ENCODE results near the gene PTDSS2.

PTDSS2 gene

DNA sequence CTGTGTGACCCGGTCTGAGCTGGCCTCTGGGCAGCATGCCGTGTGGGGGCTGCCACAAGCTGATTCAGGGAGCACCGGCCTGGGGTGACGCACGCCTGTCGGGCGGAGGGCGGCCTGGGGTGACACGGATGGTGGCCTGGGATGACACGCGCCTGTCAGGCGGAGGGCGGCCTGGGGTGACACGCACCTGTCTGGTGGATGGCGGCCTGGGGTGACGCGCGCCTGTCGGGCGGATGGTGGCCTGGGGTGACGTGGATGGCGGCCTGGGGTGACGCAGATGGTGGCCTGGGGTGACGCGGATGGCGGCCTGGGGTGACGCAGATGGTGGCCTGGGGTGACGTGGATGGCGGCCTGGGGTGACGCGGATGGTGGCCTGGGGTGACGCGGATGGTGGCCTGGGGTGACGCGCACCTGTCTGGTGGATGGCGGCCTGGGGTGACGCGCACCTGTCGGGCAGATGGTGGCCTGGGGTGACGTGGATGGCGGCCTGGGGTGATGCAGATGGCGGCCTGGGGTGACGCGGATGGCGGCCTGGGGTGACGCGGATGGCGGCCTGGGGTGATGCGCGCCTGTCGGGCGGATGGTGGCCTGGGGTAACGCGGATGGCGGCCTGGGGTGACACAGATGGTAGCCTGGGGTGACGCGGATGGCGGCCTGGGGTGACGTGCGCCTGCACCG, 21.5 kb downstream of the PTDSS2 start:
- no peak for DNase-seq

DNA sequence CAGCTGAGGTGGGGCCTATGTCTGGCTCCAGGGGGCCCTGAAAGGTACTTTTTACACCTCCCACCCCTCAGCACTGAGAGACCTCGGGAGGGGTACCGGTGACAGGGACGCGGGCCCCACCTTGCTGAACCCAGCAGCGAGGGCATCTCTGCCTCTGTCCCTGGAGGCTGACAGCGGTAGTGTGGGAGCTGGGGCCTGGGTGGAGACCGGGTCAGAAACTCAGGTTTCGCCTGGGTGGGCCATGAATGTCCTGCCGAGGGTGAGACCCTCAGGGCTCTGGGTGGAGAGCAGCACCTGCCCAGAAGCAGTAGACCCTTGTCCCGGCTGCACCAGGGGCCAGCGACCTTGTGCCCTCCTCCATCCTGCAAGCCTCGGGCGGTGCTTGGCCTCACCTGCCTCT, 22.2 kb downstream of the PTDSS2 start:
- DNase-seq = no peak

DNA sequence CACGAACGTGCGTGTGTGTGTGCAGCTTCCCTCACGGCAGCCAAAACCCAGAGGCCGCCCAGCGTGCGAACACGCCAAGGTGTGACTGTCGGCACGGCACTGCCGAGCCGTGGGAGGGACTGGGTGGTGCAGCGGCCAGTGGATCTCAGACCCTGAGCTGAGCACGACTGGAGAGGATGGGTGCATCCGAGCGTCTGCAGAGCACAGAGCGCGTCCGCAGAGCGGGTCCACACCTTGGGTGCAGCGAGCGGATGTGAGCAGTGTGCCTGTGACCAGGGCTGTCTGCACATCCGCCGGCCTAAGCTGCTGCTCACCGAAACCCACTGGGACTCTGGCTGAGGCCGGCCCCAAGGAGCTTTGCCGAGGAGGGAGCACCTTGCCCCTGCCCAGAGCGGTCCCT, 22.7 kb downstream of the PTDSS2 start:
- no peak for DNase-seq

DNA sequence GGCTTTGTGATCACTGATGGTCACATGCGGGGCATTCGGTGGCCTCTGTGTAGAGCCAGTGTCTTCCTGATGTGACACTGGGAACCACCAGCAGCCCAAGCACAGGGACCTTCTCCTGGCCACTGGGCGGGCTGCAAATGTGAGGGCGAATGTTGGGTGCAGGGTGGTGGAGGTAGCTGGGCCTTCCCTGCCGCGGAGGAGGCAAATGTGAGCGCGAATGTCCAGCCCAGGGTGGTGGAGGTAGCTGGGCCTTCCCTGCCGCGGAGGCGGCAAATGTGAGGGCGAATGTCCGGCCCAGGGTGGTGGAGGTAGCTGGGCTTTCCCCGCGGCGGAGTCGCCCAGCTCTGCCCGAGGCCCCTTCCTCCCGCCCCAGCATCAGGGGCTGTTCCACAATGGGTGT, 23.3 kb downstream of the PTDSS2 start:
- no peak for DNase-seq

DNA sequence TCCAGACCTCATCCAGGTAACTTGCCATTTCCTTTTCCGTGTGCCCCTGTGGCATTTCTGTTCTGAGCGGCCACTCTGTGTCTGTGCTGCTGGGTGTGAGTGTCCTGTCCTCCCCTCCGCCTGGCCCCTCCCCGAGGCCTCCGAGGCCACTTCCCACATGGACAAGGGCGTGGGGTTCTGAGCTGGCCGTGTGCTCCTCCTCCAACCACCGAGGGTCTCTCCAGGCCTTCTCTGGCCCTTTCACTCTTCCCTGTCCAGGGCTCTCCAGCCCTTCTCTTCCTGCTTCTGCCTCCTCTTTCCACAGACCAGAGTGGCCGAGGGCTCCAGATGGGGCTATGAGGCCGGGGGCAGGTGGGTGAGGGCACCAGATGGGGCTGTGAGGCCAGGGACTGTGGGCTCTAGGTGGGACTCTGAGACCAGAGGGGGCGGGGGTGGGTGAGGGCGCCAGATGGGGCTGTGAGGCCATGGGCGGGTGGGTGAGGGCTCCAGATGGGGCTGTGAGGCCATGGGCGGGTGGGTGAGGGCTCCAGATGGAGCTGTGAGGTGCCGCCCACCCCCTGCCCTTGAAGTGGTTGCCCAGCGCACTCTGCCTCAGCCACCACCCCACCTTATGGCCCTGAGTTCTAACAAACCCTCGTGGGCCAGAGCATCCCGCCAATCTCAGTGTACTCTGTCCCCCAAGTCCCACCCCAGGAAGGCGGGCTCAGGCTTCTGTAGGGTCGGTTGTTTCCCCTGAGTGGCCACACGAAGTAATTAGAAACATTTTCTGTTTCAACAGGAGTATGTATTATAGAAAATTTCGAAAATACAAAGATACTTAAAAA, 24.1 kb downstream of the PTDSS2 start:
- DNase-seq = no peak

DNA sequence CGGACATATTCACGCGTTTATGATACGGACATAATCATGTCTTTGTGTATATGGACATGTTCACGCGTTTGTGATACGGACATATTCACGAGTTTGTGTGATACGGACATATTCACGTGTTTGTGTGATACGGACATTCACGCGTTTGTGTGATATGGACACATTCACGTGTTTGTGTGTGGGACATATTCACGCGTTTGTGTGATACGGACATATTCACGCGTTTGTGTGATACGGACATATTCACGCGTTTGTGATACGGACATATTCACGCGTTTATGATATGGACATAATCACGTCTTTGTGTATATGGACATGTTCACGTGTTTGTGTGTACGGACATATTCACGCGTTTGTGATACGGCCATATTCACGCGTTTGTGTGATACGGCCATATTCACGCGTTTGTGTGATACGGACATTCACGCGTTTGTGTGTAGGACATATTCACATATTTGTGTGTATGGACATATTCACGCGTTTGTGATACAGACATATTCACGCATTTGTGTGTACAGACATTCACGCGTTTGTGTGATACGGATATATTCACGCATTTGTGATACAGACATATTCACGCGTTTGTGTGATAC, 24.9 kb downstream of the PTDSS2 start:
- no peak for DNase-seq

DNA sequence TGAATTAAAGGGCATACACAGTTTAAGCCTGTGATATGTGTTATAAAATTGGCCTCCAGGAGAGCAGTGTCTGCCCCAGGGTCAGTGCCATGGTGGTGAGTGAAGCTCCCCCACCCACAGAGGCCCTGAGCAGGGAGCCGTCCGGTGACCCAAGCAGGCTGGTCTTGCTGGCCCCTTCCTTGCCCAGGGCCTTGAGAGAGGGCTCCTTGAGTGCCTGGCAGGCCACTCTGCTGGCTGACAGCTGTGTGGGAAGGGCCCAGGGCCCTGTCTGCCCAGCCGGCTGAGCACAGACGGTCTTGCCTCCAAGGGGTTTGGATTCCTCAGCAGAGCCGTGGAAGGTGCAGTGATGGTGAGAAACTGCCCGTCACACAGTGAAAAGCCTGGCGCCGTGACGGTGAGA, 25.9 kb downstream of the PTDSS2 start:
- no peak for DNase-seq

DNA sequence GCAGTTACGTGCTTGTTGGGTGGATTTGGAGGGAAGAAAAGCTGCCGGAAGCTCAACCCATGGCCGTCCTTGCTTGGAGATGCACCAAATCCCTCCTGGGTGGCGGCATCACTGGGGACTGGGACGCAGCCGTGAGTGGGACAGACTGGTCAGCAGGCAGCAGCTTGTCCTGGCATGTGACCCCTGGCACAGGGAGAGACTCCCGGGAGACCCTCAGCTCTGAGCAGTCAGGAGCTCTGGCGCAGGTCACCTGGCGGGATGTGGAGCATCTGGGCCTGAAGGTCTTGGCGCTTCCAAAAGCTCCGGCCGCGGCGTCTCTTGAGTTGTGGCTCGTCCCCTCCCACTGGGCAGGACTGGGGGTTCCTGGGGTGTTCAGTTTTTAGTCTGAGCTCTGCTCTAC, 26.3 kb downstream of the PTDSS2 start:
- no peak for DNase-seq

DNA sequence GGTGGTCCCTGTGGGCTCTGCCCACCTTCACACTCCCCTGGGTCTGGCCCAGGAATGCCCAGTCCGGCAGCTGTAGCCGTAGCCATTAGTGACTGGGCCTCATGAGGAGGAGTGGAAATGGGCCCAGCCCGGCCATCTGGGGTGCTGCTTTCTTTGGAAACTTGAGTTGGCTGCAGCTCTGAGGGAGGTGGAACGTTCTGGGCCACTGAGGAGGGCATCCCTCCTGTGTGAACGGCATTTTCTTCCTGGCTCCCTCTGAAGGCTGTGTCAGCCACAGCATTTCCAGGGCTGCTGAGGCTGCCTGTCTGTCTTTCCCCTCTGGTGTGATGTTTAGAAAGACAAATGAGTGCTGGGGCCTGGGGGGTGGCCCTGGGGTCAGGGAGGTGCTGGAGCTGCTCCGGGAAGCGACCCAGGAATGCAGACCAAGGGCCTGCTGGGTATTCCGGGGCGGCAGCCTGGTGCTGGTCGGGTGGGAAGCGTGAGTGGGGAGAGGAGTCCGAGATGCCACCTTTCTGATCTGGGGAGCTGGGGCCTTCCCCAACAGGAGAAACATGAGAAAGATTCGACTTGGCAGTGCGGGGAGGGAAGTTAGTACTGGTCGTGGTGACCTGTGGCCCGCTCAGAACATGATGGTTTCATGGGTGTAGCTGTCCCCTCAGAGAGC, 27.1 kb downstream of the PTDSS2 start:
- DNase-seq = no peak

DNA sequence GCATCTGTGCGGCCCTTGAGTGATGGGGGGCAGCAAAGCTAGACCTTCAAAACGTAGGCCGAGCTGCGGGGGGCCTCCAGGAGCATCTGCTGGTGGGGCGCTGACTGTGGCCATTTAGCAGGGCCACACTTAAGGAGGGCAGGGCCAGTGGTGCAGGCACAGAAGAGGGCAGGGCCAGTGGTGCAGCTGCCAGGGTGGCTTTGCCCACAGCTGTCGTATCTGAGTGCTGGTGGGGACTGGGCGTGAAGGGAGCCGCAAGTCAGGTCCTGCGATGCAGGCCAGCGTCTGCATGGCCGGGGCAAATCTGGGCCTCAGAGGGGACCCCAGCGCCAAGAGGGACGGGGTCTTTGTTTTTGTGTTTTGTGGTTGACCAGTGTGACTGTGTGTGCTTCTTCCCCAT, 29.2 kb downstream of the PTDSS2 start:
- DNase-seq = no peak

DNA sequence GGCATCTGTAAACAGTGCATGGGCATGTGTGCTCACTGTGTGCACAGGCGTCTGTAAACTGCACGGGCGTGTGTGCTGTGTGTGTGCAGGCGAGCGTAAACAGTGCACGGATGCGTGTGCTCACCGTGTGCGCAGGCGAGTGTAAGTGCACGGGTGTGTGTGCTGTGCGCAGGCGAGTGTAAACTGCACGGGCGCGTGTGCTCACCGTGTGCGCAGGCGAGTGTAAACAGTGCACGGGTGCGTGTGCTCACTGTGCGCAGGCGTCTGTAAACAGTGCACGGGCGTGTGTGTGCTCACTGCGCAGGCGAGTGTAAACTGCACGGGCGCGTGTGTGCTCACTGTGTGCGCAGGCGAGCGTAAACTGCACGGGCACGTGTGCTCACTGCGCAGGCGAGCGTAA, 34.5 kb downstream of the PTDSS2 start:
- DNase-seq = no peak

DNA sequence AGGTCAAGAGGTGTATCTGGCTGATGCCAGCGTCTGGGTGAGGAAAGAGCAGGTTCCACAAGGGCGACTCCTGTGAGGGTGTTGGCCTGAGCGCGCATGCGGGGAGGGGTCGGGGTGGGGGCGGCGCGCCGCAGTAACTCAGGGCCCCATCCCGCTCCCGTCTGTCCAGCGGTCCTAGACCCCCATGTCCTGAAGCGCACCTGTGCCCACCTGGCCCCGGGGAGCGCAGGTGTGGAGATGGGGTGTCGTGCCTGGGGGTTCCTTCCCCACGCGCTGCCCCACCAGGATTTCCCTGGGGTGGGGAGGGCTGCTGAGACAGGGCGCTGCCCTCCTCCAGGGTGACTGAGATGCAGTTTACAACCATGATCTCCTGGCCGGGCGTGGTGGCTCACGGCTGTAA, 36.1 kb downstream of the PTDSS2 start:
- no peak for DNase-seq

DNA sequence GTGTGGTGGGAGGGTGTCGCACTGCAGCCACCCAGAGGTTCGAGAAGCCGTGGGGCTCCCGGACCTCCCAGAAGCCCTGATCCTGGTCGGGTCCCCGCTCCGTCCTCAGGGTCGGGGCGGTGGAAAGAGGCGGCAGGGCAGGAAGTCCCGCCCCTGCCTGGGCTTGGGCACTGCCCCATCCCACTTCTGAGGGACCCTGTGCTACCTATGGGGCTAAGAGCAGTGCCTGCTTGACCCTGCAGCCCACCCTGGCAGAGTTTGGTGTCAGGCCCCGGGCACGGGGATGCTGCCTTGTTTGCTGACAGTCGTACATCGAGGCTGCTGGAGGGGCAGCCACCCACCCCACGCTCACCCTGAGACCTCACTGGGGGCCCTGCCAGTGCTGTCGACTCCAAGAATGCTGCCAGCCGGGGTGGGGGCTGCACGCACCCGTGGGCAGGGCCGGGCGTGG, 37.5 kb downstream of the PTDSS2 start:
- DNase-seq = no peak

DNA sequence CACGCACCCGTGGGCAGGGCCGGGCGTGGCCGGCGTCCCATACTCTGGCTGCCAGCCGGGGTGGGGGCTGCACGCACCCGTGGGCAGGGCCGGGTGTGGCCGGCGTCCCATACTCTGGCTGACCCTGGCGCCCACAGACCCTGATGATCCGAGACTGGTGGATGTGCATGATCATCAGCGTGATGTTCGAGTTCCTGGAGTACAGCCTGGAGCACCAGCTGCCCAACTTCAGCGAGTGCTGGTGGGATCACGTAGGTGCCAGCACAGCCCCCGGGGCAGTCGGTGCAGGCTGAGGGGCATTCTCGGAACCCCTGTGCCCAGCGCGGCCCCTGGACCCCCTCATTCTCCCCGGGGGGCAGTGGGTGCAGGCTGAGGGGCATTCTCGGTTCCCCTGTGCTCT, 38.0 kb downstream of the PTDSS2 start:
- DNase-seq = no peak

DNA sequence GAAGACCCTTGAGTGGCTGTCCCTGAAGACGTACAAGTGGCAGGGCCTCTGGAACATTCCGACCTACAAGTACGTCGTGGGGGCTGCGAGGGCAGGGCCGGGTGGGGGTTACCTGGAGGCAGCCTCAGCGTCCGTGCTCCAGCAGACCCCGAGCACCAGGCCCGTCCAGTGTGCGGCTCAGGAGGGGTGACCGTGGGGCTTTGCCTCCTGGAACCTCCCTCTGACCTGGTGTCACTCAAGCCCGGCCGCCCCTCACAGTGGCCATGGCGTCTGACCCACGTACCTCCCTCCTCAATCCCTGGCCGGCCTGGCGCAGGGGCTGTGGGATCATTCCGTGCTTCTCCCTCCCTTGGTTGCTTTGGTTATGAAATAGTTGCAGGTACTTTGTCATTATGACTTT, 38.5 kb downstream of the PTDSS2 start:
- no peak for DNase-seq

DNA sequence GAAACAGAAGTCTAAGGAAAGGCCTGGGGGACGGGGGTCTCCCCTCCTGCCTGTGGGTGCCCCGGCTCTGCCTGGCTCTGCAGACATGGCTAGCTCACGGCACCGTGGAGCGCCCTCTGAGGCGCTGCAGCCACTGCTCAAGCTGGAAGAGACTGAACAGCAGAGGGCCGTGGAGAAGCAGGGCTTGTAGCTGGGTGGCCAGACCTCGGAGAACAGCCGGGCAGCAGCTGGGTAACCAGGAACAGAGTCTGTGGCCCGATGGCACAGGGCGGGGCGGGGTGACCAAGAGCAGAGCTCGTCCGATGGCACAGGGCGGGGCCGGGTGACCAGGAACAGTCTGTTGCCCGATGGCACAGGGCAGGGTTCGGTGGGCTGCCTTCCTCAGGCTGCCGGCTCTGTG, 38.9 kb downstream of the PTDSS2 start:
- DNase-seq = peak; percentile 43

DNA sequence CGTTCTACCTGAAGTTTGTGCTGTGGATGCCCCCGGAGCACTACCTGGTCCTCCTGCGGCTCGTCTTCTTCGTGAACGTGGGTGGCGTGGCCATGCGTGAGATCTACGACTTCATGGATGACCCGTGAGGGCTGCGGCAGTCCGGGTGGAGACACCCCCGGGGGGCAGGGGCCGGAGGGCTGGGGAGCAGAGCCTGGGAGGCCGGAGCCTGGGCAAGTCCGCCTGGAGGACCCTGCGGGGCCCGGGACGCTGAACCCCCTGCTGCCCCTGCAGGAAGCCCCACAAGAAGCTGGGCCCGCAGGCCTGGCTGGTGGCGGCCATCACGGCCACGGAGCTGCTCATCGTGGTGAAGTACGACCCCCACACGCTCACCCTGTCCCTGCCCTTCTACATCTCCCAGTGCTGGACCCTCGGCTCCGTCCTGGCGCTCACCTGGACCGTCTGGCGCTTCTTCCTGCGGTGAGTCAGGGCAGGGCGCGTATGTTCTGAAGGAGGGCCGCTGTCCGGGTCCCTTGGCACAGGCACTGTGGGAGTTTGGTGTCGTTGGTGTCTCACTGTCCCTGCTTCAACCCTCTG, 39.6 kb downstream of the PTDSS2 start:
- DNase-seq = no peak

DNA sequence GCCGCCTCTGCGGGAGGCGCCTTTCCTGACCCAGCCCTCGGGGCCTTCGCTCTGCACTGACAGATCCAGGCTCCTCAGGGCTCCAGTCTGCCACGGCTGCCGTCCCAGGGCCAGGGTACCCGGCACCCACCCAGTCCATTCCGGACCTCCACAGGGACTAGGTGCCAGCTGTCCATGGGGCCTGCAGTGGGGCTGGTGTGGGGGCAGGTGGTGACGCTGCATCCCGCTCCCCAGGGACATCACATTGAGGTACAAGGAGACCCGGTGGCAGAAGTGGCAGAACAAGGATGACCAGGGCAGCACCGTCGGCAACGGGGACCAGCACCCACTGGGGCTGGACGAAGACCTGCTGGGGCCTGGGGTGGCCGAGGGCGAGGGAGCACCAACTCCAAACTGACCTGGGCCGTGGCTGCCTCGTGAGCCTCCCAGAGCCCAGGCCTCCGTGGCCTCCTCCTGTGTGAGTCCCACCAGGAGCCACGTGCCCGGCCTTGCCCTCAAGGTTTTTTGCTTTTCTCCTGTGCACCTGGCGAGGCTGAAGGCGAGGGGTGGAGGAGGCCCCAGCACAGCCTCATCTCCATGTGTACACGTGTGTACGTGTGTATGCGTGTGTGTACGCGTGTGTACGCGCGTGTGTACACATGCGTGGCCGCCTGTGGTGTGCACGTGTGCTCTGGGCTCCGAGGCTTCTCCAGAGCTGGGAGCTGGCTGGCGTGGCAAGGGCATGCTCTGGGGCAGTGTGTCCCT, 40.3 kb downstream of the PTDSS2 start:
- peak; percentile 46 for DNase-seq

DNA sequence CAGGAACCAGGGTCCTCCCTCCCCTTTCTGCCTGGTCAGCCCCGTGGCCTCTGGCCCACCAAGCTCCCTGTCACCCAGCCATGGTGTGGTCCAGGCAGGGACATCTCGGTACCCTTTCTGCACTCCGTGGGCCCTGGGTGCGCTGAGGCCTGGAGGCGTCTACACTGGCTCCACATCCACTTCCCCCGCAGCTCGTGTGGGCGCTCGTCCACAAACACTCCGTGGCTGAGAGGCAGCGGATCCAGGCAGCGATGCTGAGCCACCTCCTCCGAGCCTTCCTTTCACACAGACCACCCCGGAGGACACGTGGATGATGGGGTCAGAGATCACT, 40.8 kb downstream of the PTDSS2 start:
- no peak for DNase-seq

DNA sequence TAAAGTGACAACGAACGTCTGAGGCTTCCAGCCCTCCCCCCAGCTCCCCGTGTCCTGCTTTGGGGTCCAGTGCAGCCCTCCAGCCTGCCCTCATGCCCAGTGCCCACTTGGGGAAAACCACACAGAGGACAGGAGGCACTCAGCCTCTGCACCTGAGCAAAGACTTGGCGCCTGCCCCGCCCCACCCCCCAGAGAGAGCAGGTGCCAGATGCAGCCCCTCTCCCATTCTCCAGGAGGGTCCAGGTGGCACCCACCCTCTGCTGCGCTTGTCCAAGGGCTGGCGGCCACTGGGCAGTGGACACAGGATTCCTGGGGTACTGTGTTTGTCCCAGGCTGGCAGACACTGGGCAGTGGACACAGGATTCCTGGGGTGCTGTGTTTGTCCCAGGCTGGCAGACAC, 41.3 kb downstream of the PTDSS2 start:
- DNase-seq = no peak

DNA sequence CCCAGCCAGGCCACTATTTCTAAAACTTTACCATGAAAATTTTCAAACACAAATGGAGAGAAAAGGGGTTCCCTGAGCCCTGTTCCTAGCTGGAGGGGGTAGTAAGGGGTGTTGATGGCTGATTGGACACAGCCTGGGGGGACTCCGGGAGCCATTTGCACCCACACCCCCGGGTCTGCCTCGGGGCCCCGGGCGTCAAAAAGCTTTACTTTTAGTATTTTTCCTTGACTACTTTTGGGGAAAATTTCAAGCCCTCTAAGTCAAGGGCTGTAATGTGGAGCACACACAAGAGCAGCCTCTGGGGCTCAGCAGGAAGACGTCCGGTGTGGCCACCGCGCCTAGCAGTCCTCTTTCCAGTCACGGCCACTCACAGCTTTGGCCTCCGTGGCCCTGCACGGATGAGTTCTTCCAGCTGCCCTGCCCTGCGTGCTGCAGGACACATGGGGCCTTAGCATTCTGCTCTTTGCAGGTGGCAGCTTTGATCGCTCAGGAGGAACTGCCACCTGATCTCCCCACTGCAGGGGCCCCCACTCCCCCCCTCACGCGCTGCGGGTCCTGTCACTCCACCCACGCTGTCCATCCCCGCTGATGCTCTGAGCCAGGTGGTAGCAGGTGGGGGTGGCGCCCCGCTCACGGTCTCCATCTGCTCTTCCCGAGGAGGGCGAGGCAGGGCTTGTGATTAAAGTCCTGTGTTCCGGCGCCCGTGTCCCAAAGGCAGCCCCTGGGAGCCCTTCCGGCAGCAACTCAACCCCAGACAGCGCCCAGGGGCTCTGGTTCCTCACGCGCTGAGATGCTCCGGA, 42.5 kb downstream of the PTDSS2 start:
- DNase-seq = no peak
